ENCODE results near the gene RHOG. TPM values are rescaled to one million over a fixed set of nuclear protein-coding genes. Genes with fewer than 3 reads are reported as not detected.

RHOG gene
- total and polyA plus RNA-seq, 3 donors from 2014 or later: 36.1 to 58.3 (median 37.1) TPM

DNA sequence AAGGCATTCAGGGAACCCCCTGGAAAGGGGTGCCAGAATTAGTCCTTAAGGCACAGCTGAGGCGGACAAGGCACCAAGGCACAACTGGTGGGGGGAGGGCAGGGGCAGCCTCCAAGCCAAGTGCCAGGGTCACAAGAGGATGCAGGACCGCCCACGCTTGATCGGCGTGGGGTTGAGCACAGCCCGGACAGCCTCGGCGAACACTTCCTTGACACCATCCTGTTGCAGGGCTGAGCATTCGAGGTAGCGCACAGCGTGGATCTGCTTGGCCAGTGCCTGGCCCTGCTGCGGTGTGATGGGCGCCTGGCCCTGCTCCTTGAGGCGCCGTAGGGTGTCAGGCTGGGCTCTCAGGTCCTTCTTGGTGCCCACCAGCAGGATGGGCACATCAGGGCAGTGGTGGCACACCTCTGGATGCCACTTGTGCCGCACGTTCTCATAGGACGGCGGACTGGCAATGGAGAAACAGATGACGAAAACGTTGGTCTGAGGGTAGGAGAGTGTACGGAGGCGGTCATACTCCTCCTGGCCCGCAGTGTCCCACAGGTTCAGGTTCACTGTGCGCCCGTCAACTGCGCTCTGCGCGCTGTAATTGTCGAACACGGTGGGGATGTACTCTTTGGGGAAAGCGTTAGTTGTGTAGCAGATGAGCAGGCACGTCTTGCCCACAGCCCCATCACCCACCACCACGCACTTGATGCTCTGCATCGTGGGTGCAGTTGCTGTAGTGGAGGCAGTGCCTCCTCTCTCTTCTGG, 13.1 kb downstream of the RHOG start:
- H3K4me3 ChIP-seq: no peak overlapping the region
- TF ChIP-seq, protein P1, sequence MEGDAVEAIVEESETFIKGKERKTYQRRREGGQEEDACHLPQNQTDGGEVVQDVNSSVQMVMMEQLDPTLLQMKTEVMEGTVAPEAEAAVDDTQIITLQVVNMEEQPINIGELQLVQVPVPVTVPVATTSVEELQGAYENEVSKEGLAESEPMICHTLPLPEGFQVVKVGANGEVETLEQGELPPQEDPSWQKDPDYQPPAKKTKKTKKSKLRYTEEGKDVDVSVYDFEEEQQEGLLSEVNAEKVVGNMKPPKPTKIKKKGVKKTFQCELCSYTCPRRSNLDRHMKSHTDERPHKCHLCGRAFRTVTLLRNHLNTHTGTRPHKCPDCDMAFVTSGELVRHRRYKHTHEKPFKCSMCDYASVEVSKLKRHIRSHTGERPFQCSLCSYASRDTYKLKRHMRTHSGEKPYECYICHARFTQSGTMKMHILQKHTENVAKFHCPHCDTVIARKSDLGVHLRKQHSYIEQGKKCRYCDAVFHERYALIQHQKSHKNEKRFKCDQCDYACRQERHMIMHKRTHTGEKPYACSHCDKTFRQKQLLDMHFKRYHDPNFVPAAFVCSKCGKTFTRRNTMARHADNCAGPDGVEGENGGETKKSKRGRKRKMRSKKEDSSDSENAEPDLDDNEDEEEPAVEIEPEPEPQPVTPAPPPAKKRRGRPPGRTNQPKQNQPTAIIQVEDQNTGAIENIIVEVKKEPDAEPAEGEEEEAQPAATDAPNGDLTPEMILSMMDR (IDR thresholded peaks at IDR 0.05): no peak
- TF ChIP-seq POLR2A (IDR thresholded peaks at IDR 0.05): no peak
- no peak for DNase-seq
- no peak overlapping the region for H3K27ac ChIP-seq
- H3K9me3 ChIP-seq: no peaks in the 10 kb centered on the region
- no peaks in the 10 kb centered on the region for H3K36me3 ChIP-seq (ENCODE audit: low read depth, missing control alignments)
- 92 to 94% methylated on average over 28 to 35 of the region's 35 CpGs for WGBS, 2 donors
- intact Hi-C loops (cut with DNase I; ENCODE audit: low total_unique reads): no loop called here
- no peaks in the 10 kb centered on the region for H3K4me1 ChIP-seq
- H3K27me3 ChIP-seq: no peaks in the 10 kb centered on the region

DNA sequence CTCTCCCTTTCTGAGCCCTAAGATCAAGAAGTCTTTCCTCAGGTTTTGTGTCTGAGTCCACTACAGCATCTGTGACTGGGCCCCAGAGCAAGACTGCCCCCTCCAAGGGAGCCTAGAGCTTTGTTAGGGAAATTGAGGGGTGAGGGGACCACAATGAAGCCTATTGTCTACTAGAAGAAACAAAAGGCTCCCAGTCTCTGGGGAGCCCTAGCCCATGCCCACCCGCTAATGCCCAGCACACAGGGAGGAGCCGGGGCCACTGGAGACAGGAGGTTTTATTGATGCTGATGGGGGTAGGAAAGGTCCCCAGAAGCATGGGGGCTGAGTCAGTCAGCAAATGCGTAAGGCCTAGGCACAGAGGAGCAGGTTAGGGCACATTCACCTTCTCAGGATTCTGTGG, 14.0 kb downstream of the RHOG start:
- Histone ChIP-seq H3K27ac (no peak overlapping the region), H3K9me3 (no peaks in the 10 kb centered on the region), H3K27me3 (no peaks in the 10 kb centered on the region), H3K4me1 (no peaks in the 10 kb centered on the region), H3K4me3 (no peak overlapping the region), H3K36me3 (ENCODE audit: low read depth, missing control alignments) (no peaks in the 10 kb centered on the region)
- TF ChIP-seq POLR2A (IDR thresholded peaks at IDR 0.05): no peak
- TF ChIP-seq, protein P1 (IDR thresholded peaks at IDR 0.05): no peak
- intact Hi-C loops (cut with DNase I; ENCODE audit: low total_unique reads): no loop called here
- no peak for DNase-seq
- WGBS, 2 donors: 95 to 98% methylated on average over 3 of the region's 3 CpGs

DNA sequence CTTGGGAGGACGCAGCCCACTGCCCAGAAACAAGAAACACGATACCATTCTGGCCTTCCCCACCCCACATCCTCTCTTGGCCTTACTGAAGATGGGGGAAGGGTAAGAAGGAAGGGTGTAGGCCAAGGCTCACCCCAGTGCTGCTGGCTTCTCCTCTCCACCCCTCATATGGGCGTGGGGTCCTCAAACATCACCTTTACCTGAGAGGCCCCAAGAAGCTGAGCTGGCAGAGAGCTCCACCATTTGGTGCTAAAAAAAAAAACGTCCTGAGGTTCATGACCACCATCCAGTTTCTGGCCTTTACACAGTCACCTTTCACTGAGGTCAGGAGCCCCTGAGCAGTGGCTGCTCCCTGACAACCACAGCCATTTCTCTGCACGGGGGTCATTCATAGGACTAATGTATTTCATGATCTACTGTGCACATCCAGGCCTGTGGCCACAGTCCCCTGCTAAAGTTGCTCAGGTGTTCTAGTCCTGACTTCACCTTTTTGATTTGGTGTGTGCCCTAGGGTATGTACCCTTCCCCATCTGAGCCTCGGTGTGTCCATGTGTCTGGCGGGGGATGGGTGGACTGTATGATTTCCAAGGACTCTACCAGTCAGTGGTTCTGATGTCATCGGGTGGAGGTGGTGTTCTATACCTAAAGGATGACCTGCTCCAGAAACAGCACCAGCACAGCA, 15.1 kb downstream of the RHOG start:
- Histone ChIP-seq H3K4me1 (no peaks in the 10 kb centered on the region), H3K36me3 (ENCODE audit: low read depth, missing control alignments) (no peaks in the 10 kb centered on the region), H3K4me3 (no peak overlapping the region), H3K27me3 (no peaks in the 10 kb centered on the region), H3K27ac (no peak overlapping the region), H3K9me3 (no peaks in the 10 kb centered on the region)
- TF ChIP-seq, protein P1 (IDR thresholded peaks at IDR 0.05): no peak
- no peak for TF ChIP-seq POLR2A (IDR thresholded peaks at IDR 0.05)
- intact Hi-C loops (cut with DNase I; ENCODE audit: low total_unique reads): no loop called here
- no peak for DNase-seq
- WGBS, 2 donors: 73 to 80% methylated on average over 8 of the region's 8 CpGs

DNA sequence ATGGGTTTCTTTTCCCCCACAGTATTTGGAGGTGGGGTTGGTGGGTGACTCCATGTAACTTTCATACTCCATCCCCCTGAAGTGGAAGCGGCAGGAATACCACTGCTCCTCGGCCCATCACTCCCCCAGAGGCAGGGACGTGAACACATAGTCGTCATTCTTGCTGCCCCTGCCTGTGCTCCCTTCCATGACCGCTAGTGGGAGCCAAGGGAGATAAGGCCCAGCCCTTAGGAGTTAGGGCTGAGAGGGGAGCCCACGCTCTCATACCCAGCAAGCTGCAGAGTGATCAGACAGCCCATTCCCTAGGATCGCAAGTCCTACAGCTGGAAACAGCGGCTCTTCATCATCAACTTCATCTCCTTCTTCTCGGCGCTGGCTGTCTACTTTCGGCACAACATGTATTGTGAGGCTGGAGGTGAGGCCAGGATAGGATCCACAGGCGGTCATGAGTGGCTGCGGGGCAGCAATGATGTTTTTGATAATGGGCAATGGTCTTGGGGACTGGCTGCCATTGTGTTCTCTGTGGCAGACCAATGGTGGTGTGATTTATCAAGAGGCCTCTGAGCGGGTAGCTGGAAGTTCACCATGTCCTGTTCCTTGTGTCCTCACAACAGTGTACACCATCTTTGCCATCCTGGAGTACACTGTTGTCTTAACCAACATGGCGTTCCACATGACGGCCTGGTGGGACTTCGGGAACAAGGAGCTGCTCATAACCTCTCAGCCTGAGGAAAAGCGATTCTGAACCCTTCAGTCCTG, 15.9 kb downstream of the RHOG start:
- DNase-seq: peak; percentile 45
- TF ChIP-seq POLR2A (IDR thresholded peaks at IDR 0.05): no peak
- TF ChIP-seq, protein P1 (IDR thresholded peaks at IDR 0.05): peak in 2 of 3 experiments; percentile 30
- Histone ChIP-seq H3K9me3 (no peaks in the 10 kb centered on the region), H3K4me1 (no peaks in the 10 kb centered on the region), H3K4me3 (no peak overlapping the region), H3K27me3 (no peaks in the 10 kb centered on the region), H3K36me3 (ENCODE audit: low read depth, missing control alignments) (no peaks in the 10 kb centered on the region), H3K27ac (no peak overlapping the region)
- intact Hi-C loops (cut with DNase I; ENCODE audit: low total_unique reads): no loop called here
- WGBS, 2 donors: 82 to 86% methylated on average over 18 of the region's 18 CpGs

Data from testis (tissue), 3 donors.